Measurements from ENCODE around the gene SP2. TPM values are rescaled to one million over a fixed set of nuclear protein-coding genes. Genes with fewer than 3 reads are reported as not detected.

The SP2 gene
- polyA plus RNA-seq, 3 donors = 3.1 to 26.7 (median 6.8) TPM

- intact Hi-C loops (cut with micrococcal nuclease) = loop anchor here in 1 of 2 donors (10.0 kb wide), 1 partner anchor 48 kb away; the partner anchor contains the start of gene SP2
- peak overlapping the region; percentile 81 to 93 for H3K4me3 Mint-ChIP-seq
- peaks cover 8% of the 10 kb centered on the region for H3K79me2 ChIP-seq (ENCODE audit: insufficient read depth, low read length)
- no peaks in the 10 kb centered on the region for H3K9me3 ChIP-seq (replicated peaks in 1 of 2; ENCODE audit: control insufficient read depth in 1 of 2, insufficient read depth in 1 of 2, low read length in 2 of 2)
- peak overlapping the region in 1 of 3 experiments; percentile 89 for H3K4me3 ChIP-seq (replicated peaks in 1 of 3; ENCODE audit: low read depth in 2 of 3, low read length in 3 of 3)
- H3K4me1 ChIP-seq (ENCODE audit: control insufficient read depth in 1 of 2, insufficient read depth in 2 of 2, low read length in 2 of 2) = peaks cover 47 to 63% of the 10 kb centered on the region in 2 donors
- H3K9me3 Mint-ChIP-seq = peaks cover 0 to 5% (median 1%) of the 10 kb centered on the region in 7 donors
- WGBS (ENCODE audit: insufficient coverage) = 100% methylated on average over 1 of the region's 6 CpGs
- peaks cover 13 to 20% of the 10 kb centered on the region in 2 donors for H3K36me3 Mint-ChIP-seq
- H4K20me1 ChIP-seq (ENCODE audit: insufficient read depth, low read length) = no peaks in the 10 kb centered on the region
- H3K27ac ChIP-seq (ENCODE audit: low read depth in 1 of 2, low read length in 2 of 2) = no peak overlapping the region
- DNase-seq = no peak
- H3K9ac ChIP-seq (ENCODE audit: insufficient read depth, low read length, poor library complexity, severe bottlenecking) = no peak overlapping the region
- peak overlapping the region; percentile 88 for H3K4me2 ChIP-seq (replicated peaks; ENCODE audit: extremely low read depth, low read length, poor library complexity, severe bottlenecking)
- H3K27me3 Mint-ChIP-seq (ENCODE audit: low read depth in 3 of 3) = peaks cover 0 to 4% (median 0%) of the 10 kb centered on the region in 3 donors
- peaks cover 65% of the 10 kb centered on the region for H3K4me1 Mint-ChIP-seq
- H3K27ac Mint-ChIP-seq = no peak overlapping the region
- TF ChIP-seq CTCF (IDR thresholded peaks at IDR 0.05) = no peak
- H3K36me3 ChIP-seq (replicated peaks in 1 of 2; ENCODE audit: control insufficient read depth in 1 of 2, insufficient read depth in 2 of 2, low read length in 2 of 2) = peaks cover 0 to 2% of the 10 kb centered on the region in 2 donors
- no peaks in the 10 kb centered on the region for H3K27me3 ChIP-seq (ENCODE audit: control insufficient read depth in 2 of 2, insufficient read depth in 2 of 2, low read length in 2 of 2)
- H2AFZ ChIP-seq (ENCODE audit: insufficient read depth, low read depth, low read length, poor library complexity, severe bottlenecking) = no peak overlapping the region
Observed at GRCh38 chr17:47942568-47942967, 46.5 kb downstream of the SP2 start.

GRCh38 chr17:47945080-47945479 is 49.0 kb downstream of the SP2 start:
- H2AFZ ChIP-seq (ENCODE audit: insufficient read depth, low read depth, low read length, poor library complexity, severe bottlenecking) = peak overlapping the region; percentile 44
- intact Hi-C loops (cut with micrococcal nuclease) = loop anchor here in 1 of 2 donors (10.0 kb wide), 1 partner anchor 50 kb away; the partner anchor contains the start of gene SP2
- no peak overlapping the region for H3K9ac ChIP-seq (ENCODE audit: insufficient read depth, low read length, poor library complexity, severe bottlenecking)
- TF ChIP-seq CTCF (IDR thresholded peaks at IDR 0.05) = no peak
- H3K4me1 Mint-ChIP-seq = peaks cover 68% of the 10 kb centered on the region
- peaks cover 0 to 5% (median 1%) of the 10 kb centered on the region in 7 donors for H3K9me3 Mint-ChIP-seq
- no peaks in the 10 kb centered on the region for H3K27me3 ChIP-seq (ENCODE audit: control insufficient read depth in 2 of 2, insufficient read depth in 2 of 2, low read length in 2 of 2)
- H3K27me3 Mint-ChIP-seq (ENCODE audit: low read depth in 3 of 3) = peaks cover 0 to 3% (median 0%) of the 10 kb centered on the region in 3 donors
- peaks cover 8% of the 10 kb centered on the region for H3K79me2 ChIP-seq (ENCODE audit: insufficient read depth, low read length)
- peak overlapping the region in 1 of 2 donors; percentile 48 for H3K4me3 Mint-ChIP-seq
- H3K36me3 ChIP-seq (replicated peaks in 1 of 2; ENCODE audit: control insufficient read depth in 1 of 2, insufficient read depth in 2 of 2, low read length in 2 of 2) = peaks cover 5 to 13% of the 10 kb centered on the region in 2 donors
- WGBS (ENCODE audit: insufficient coverage) = 75% methylated on average over 4 of the region's 8 CpGs
- DNase-seq = peak; percentile 15 to 58 (median 50)
- H3K27ac Mint-ChIP-seq = peak overlapping the region in 6 of 7 donors; percentile 49 to 90 (median 86)
- H4K20me1 ChIP-seq (ENCODE audit: insufficient read depth, low read length) = no peaks in the 10 kb centered on the region
- H3K9me3 ChIP-seq (replicated peaks in 1 of 2; ENCODE audit: control insufficient read depth in 1 of 2, insufficient read depth in 1 of 2, low read length in 2 of 2) = no peaks in the 10 kb centered on the region
- peak overlapping the region; percentile 59 to 79 for H3K27ac ChIP-seq (ENCODE audit: low read depth in 1 of 2, low read length in 2 of 2)
- peak overlapping the region in 1 of 3 experiments; percentile 32 for H3K4me3 ChIP-seq (replicated peaks in 1 of 3; ENCODE audit: low read depth in 2 of 3, low read length in 3 of 3)
- peaks cover 20 to 31% of the 10 kb centered on the region in 2 donors for H3K36me3 Mint-ChIP-seq
- peak overlapping the region; percentile 19 for H3K4me2 ChIP-seq (replicated peaks; ENCODE audit: extremely low read depth, low read length, poor library complexity, severe bottlenecking)
- peaks cover 59 to 77% of the 10 kb centered on the region in 2 donors for H3K4me1 ChIP-seq (ENCODE audit: control insufficient read depth in 1 of 2, insufficient read depth in 2 of 2, low read length in 2 of 2)
